GM12878 (cell line): ENCODE data around the gene LSM7.

Source experiments
- GABPA ChIP-seq: IDR thresholded peaks from 2 replicates; pipeline ENCODE4 v1.6.1; 2014; ENCODE audit warnings: antibody characterized with exemption, low read depth, mild to moderate bottlenecking, inconsistent platforms
- MYC ChIP-seq: IDR thresholded peaks from 2 replicates; pipeline ENCODE4 v1.6.1; 2011; ENCODE audit warnings: mild to moderate bottlenecking, low read length, moderate library complexity, inconsistent platforms; ENCODE audit not compliant: insufficient read depth, insufficient replicate concordance, insufficient read length, severe bottlenecking
- RCOR1 ChIP-seq: conservative IDR thresholded peaks from 2 replicates; pipeline ENCODE4 v1.6.1; 2012; ENCODE audit warnings: low read depth, low read length, improper control_type of control experiment
- TAF1 ChIP-seq: IDR thresholded peaks from 2 replicates; pipeline ENCODE4 v1.6.1; 2011; ENCODE audit warnings: mild to moderate bottlenecking, low read depth, low read length, borderline replicate concordance
- TF ChIP-seq, protein P1 (sequence below), 3 experiments: IDR thresholded peaks in 2 of 3; conservative IDR thresholded peaks in 1 of 3; 2 replicates each; pipeline ENCODE4 v1.5.1; 2011; ENCODE audit warnings: low read depth in 3 of 3, low read length in 3 of 3, mild to moderate bottlenecking in 3 of 3, control low read depth in 2 of 3, moderate library complexity in 2 of 3, inconsistent platforms in 1 of 3, mixed read lengths in 1 of 3; ENCODE audit not compliant: control insufficient read depth in 2 of 3, insufficient read depth in 1 of 3; ENCODE audit errors: extremely low read depth in 1 of 3
- TF ChIP-seq, protein P2 (sequence below): IDR thresholded peaks from 2 replicates; pipeline ENCODE4 v1.6.1; 2011; ENCODE audit warnings: low read depth, low read length, improper control_type of control experiment, borderline replicate concordance

DNA sequence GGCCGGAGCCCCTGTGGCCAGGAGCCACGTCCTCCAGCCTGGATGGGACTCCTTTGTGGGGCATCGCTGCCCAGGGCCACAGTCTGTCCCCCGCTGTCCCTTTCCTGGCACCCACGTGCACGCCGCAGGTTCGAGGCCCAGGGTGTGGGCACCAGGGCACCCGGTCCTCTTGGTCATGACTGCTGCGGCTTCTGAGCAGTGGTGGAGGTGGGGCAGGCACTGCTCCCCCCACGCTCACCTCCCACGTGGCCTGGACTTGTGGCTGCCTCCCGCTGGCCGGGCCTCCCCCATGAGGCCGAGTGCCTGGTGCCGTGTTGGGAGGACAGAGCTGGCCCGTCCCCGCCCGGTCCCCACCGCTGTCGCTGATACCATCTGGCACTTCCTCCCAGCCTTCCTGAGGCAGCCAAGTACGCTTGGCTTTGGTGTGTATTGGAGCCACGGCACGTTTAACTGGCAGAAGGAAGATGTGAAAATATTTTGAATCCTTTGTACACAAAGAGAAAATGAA, 12.9 kb upstream of the LSM7 start:
- TF ChIP-seq RCOR1 (no peak), GABPA (no peak), TAF1 (no peak), MYC (no peak)
- TF ChIP-seq, protein P1, sequence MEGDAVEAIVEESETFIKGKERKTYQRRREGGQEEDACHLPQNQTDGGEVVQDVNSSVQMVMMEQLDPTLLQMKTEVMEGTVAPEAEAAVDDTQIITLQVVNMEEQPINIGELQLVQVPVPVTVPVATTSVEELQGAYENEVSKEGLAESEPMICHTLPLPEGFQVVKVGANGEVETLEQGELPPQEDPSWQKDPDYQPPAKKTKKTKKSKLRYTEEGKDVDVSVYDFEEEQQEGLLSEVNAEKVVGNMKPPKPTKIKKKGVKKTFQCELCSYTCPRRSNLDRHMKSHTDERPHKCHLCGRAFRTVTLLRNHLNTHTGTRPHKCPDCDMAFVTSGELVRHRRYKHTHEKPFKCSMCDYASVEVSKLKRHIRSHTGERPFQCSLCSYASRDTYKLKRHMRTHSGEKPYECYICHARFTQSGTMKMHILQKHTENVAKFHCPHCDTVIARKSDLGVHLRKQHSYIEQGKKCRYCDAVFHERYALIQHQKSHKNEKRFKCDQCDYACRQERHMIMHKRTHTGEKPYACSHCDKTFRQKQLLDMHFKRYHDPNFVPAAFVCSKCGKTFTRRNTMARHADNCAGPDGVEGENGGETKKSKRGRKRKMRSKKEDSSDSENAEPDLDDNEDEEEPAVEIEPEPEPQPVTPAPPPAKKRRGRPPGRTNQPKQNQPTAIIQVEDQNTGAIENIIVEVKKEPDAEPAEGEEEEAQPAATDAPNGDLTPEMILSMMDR (IDR thresholded peaks at IDR 0.05 in 2 of 3, conservative IDR thresholded peaks at IDR 0.05 in 1 of 3; ENCODE audit: control insufficient read depth in 2 of 3, extremely low read depth in 1 of 3, insufficient read depth in 1 of 3, low read depth in 3 of 3, low read length in 3 of 3), result no peak
- TF ChIP-seq, protein P2, sequence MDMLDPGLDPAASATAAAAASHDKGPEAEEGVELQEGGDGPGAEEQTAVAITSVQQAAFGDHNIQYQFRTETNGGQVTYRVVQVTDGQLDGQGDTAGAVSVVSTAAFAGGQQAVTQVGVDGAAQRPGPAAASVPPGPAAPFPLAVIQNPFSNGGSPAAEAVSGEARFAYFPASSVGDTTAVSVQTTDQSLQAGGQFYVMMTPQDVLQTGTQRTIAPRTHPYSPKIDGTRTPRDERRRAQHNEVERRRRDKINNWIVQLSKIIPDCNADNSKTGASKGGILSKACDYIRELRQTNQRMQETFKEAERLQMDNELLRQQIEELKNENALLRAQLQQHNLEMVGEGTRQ, result no peak
